NCI-H460 (cell line): Measurements from ENCODE around the gene CCDC13. TPM values are rescaled to one million over a fixed set of nuclear protein-coding genes. Genes with fewer than 3 reads are reported as not detected.

Experiments
- DNase-seq: peaks from one replicate; pipeline ENCODE4 v3.0.0-alpha.2; 2016; ENCODE audit warnings: low read depth; ENCODE audit errors: extremely low read depth
- total RNA-seq: library from RNA; depleted of rRNA; stranded (reverse); fragments of >200 nt; shearing (Covaris generic); gene quantifications from 2 replicates; pipeline ENCODE4 v1.2.3, GENCODE V29; 2014

The CCDC13 gene
- total RNA-seq, 1 experiment from 2014 or later, result 0.87 TPM

DNA sequence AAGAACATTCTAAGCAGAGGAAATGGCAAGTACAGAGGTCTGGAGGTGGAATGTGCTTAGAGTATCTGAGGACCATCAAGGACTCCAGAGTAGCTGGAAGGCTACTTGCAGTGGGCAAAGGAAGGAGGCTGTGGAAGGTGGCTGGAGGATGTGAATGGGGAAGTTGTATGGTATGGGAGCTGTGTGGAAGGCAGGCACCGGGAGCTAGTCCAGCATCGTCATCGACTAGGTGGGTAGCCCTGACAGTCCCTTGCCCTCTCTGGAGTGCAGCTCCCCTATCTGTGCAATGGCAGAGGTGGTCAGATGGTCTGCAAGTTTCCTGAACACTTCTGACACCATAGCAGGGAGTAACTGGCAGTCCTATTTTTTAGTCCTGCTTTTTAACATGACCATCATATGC lies 19.3 kb downstream of the CCDC13 start:
- DNase-seq, result no peak

GRCh38 chr3:42752961-42753360 lies 20.1 kb downstream of the CCDC13 start:
- DNase-seq, result no peak

DNA sequence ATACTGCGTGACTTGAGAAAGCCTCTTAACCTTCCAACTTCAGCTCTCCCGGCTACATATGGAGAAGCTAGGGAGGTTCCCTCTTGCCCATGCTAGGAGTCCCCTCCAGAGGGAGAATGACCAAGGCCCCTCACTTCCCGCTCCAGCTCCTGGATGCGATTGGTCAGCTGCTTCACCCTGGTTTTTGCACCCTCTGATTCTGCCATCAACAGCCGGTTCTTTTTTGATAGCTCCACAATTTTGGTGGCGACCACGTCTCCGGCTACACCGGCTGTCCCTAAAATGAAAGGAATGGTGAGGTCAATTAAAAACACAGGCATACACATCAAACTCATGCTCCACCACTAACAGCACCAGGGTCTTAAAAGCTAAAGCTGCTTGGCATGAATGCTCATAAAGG lies 20.6 kb downstream of the CCDC13 start:
- no peak for DNase-seq

- DNase-seq, result no peak
Observed at GRCh38 chr3:42751609-42752008, 21.4 kb downstream of the CCDC13 start.

DNA sequence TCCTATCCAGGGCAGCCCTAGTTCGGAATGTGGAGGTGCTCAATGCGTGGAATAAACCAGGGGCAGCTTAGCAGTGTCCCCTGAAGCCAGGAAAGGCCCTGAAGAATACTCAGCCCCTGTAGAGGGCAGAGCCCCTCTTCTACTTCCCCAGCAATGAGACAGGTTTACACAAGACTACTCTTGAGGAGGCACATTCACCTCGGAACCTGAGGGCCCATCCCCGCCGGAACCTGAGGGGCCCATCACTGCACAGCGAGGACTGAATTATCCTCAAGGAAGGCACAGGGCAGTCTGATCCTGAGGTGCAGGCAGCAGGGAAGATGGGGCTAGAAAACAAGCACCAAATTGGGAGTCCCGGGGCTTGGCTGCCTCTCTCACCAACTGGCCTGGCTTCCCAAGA lies 22.2 kb downstream of the CCDC13 start:
- DNase-seq, result no peak

DNA sequence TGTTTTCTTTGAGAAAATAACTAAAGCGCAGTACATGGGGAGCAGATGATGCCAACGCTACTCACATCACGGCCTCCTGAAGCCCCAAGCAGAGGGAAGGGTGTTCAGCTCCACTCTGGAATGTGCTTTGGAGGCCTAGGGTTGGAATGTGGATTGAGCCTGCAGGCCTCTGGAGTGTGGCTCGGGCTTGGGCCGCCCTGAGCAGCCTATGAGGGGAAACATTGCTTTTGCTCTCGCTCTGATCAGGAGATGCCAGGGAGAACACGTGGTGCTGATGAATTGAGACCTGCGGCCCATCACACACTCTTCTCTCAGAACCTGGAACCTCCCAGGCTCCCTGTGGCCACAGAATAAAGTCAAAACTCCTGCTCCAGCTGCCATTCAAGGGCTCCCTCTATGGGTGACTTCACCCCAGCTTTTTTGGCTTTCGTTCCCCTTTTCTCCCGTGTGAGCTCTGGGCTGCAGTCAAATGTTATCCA lies 23.3 kb downstream of the CCDC13 start:
- DNase-seq, result no peak

- DNase-seq, result no peak
Observed at GRCh38 chr3:42749025-42749752, 23.9 kb downstream of the CCDC13 start.

- DNase-seq, result no peak
Observed at GRCh38 chr3:42747581-42747980, 25.5 kb downstream of the CCDC13 start.

- DNase-seq, result no peak
Observed at GRCh38 chr3:42746455-42747450, 26.3 kb downstream of the CCDC13 start.

- no peak for DNase-seq
Observed at GRCh38 chr3:42745776-42746454, 27.1 kb downstream of the CCDC13 start.

GRCh38 chr3:42745291-42745745 lies 27.7 kb downstream of the CCDC13 start:
- no peak for DNase-seq

DNA sequence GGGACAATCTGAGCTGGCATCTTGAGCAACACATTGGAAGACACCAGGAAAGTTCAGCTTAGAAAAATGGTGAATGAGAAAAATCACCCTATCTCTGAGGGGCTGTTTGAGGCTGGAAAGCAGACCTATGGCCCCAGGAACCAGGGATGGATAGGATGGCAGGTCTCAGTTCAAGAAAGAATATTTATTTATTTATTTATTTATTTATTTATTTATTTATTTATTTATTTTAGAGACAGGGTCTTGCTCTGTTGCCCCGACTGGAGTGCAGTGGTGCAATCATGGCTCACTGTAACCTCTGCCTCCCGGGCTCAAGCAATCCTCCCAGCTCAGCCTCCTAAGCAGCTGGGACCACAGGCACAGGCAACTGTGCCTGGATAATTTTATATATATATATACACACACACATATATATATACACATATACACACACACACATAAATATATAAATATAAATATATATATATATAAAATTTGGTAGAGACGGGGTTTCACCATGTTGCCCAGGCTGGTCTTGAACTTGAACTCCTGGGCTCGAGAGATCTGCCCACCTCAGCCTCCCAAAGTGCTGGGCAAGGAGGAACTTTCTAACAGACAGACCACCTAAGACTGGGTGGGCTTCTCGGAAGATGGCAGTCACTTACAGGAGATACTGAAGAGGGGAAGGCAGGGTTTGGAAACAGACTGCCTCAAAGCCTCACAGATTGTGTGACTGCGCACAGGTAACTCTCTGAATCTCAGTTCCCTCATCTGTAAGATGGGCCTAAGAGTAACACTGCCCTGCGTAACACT lies 29.7 kb downstream of the CCDC13 start:
- DNase-seq, result no peak

DNA sequence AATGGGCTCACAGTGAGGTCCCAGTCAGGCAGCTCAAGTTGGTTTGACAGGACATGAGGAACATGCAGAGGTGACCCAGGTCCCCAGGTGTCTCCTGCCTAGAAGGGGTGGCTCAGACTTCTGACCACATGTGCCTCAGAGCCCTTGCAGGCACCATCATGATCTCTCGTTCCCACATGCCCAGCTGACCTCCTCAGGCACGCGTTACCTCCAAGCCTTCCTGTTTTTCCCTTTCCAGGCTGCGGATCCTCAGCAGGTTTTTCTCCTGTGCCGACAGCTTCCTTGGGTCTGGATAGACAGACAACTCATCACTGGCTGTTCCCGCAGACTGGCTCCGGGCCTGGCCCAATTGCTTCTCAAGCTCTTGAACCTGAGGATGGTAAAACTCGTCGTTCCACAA lies 30.4 kb downstream of the CCDC13 start:
- no peak for DNase-seq

DNA sequence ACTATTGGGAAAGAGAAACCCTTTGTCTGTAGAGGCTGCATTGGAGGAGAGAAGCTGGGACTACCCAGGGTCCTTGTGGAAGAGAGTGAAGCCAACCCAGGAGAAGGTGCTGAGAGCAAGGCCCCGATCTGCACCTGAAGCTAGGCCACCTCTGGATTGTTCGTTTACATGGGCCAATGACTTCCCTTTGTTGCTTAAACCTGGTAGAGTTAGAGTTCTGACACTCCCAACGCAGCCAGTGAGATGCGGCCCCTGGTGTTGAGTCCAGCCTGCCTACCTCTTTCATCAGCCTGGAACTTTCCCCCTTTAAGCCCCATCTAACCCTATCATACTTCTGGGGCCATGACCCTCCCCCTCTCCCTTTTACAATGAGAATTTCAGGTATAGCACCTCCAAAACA lies 30.8 kb downstream of the CCDC13 start:
- no peak for DNase-seq

DNA sequence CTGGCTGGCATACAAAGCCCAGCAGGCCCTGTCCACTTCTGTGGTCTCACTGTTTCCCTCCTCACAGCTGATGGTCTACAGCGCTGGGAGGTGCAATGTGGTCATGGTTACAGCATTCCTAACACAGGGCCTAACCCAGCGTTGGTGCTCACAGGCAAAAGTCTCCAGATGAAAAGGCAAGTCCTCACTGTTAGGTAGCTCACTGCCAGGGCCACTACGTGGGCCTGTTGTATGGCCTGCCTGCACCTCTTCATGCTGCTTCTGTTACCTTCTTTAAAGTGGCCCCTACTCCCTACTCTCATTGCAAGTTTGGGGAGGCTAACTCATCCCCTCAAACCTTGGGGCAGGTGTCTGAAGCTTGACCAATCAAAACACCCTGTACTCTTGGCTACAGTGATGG lies 31.3 kb downstream of the CCDC13 start:
- no peak for DNase-seq

- DNase-seq, result no peak
Observed at GRCh38 chr3:42739401-42740158, 33.5 kb downstream of the CCDC13 start.

DNA sequence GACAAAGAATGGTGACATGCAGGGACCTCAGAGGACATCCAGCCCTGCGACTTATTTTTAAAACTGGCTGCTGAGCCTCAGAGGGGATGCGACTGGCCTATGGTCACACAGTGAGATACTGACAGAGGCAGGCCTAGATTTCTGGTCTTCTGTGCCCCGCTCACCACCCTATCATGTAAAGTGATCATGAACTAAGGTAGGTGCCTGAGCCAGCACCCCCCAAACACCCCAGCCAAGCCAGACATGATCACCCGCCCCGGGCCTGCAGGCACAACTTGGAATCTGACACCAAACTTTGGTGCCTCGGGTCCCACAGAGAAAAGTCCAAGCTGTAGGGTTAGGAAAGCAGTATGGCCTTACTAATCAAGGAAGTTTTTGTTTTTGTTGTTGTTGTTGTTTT lies 36.5 kb downstream of the CCDC13 start:
- DNase-seq, result no peak

DNA sequence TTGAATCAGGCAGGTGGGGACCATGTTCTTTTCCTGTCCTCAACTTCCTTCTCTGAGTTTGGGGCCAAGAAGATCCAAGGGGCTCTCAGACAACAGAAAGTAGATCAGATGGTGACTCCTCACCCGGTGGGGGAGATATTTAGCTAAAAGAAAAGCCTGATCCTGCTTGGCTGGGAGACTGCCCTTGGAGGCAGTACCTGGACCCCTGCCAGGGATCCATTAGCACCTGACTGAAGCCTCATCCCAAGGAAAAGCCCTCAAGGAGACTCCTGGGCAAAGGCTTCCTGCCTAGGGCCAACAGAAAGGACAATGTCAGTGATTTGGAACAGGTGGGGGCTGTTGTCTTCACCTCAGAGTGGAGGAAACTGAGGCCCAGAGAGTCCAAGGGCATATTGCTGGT lies 37.0 kb downstream of the CCDC13 start:
- DNase-seq, result no peak

DNA sequence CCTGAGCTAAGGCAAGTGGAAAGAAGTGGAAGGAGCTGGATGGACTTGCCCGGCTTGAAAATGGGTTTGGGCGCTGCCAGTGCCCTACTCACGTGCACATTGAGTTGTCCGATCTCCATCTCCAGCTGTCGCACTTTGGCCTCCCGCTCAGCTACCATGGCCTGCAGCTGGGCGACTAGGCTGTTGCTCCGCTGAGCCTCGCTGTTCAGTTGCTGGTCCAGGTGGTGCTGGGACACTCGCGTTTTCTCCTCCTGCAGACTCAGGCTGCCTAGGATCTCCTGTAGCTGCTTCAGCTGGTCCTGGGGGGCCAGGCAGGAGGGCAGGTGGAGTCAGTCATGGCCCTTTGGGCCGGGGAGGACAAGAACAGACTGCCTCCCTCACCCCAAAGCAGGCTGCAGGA lies 37.4 kb downstream of the CCDC13 start:
- no peak for DNase-seq
